Immature natural killer cell (primary cell): Measurements from ENCODE around the gene NFYC. TPM values are rescaled to one million over a fixed set of nuclear protein-coding genes. Genes with fewer than 3 reads are reported as not detected.

Source experiments
- DNase-seq, 3 donors: peaks; one replicate each; pipeline ENCODE4 v3.0.0; 2022; ENCODE audit warnings: mixed read lengths in 1 of 3
- H3K27ac Mint-ChIP-seq, 6 donors: one replicate each; pipeline ENCODE4 v1.8.0; 2020; ENCODE audit warnings: mixed read lengths in 6 of 6, mild to moderate bottlenecking in 5 of 6, inconsistent platforms in 4 of 6, moderate library complexity in 3 of 6
- H3K27me3 Mint-ChIP-seq, 3 donors: one replicate each; pipeline ENCODE4 v1.8.0; 2020 to 2021; ENCODE audit warnings: low read depth in 3 of 3, mild to moderate bottlenecking in 3 of 3, mixed read lengths in 3 of 3, moderate library complexity in 3 of 3, inconsistent platforms in 1 of 3
- H3K36me3 Mint-ChIP-seq, 3 donors: one replicate each; pipeline ENCODE4 v1.8.0; 2020; ENCODE audit warnings: mixed read lengths in 3 of 3, inconsistent platforms in 2 of 3, mild to moderate bottlenecking in 2 of 3
- H3K4me1 Mint-ChIP-seq, 2 donors: one replicate each; pipeline ENCODE4 v1.8.0; 2020; ENCODE audit warnings: inconsistent platforms in 2 of 2, mild to moderate bottlenecking in 2 of 2, mixed read lengths in 2 of 2, moderate library complexity in 1 of 2
- H3K4me3 Mint-ChIP-seq, 5 donors: one replicate each; pipeline ENCODE4 v1.8.0; 2020; ENCODE audit warnings: mild to moderate bottlenecking in 5 of 5, mixed read lengths in 5 of 5, inconsistent platforms in 3 of 5, moderate library complexity in 3 of 5
- H3K9me3 Mint-ChIP-seq, 6 donors: one replicate each; pipeline ENCODE4 v1.8.0; 2020; ENCODE audit warnings: mild to moderate bottlenecking in 6 of 6, mixed read lengths in 6 of 6, inconsistent platforms in 4 of 6, moderate library complexity in 3 of 6
- polyA plus RNA-seq, 3 donors: library from polyadenylated mRNA; unstranded; fragments of 300-500 nt; fragmentation: Illumina TruSeq; gene quantifications; one replicate each; pipeline ENCODE4 v1.2.3, GENCODE V29; 2021

NFYC gene
- polyA plus RNA-seq, 3 donors from 2014 or later = 33.8 to 66.0 (median 53.4) TPM

- Mint-ChIP-seq H3K4me3 (no peak overlapping the region), H3K9me3 (no peaks in the 10 kb centered on the region), H3K27me3 (peaks cover 0 to 7% (median 4%) of the 10 kb centered on the region in 3 donors), H3K4me1 (peaks cover 0 to 7% of the 10 kb centered on the region in 2 donors), H3K27ac (no peak overlapping the region), H3K36me3 (no peaks in the 10 kb centered on the region)
- DNase-seq = no peak
Observed at GRCh38 chr1:40792036-40792435, 100.5 kb downstream of the NFYC start.

DNA sequence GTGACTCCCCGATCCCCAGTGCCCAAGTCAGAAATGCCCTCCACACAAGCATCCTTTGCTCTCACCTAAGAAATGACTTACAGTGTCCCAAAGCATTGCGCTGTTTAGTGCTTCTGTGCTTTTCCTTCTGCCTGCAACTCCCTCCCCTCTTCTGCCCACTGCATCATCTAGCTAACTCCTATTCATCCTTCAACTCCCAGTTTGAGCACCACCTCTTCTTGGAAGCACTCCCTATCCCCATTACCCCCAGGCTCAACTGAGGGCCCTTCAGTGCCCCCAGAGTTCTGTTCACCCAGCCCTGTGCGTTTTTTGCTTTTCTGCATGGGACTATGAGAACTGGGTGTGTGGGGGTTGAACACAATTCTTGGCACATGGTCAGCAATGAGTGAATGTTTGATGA lies 102.1 kb downstream of the NFYC start:
- H3K4me3 Mint-ChIP-seq = no peak overlapping the region
- no peak overlapping the region for H3K27ac Mint-ChIP-seq
- H3K9me3 Mint-ChIP-seq = no peaks in the 10 kb centered on the region
- peaks cover 2 to 7% of the 10 kb centered on the region in 2 donors for H3K4me1 Mint-ChIP-seq
- no peaks in the 10 kb centered on the region for H3K36me3 Mint-ChIP-seq
- no peak for DNase-seq
- peaks cover 0 to 6% (median 5%) of the 10 kb centered on the region in 3 donors for H3K27me3 Mint-ChIP-seq

- H3K9me3 Mint-ChIP-seq = no peaks in the 10 kb centered on the region
- H3K36me3 Mint-ChIP-seq = no peaks in the 10 kb centered on the region
- H3K27me3 Mint-ChIP-seq = peaks cover 0 to 6% (median 5%) of the 10 kb centered on the region in 3 donors
- H3K27ac Mint-ChIP-seq = no peak overlapping the region
- peaks cover 2 to 7% of the 10 kb centered on the region in 2 donors for H3K4me1 Mint-ChIP-seq
- H3K4me3 Mint-ChIP-seq = no peak overlapping the region
- DNase-seq = no peak
Observed at GRCh38 chr1:40794048-40794447, 102.5 kb downstream of the NFYC start.

DNA sequence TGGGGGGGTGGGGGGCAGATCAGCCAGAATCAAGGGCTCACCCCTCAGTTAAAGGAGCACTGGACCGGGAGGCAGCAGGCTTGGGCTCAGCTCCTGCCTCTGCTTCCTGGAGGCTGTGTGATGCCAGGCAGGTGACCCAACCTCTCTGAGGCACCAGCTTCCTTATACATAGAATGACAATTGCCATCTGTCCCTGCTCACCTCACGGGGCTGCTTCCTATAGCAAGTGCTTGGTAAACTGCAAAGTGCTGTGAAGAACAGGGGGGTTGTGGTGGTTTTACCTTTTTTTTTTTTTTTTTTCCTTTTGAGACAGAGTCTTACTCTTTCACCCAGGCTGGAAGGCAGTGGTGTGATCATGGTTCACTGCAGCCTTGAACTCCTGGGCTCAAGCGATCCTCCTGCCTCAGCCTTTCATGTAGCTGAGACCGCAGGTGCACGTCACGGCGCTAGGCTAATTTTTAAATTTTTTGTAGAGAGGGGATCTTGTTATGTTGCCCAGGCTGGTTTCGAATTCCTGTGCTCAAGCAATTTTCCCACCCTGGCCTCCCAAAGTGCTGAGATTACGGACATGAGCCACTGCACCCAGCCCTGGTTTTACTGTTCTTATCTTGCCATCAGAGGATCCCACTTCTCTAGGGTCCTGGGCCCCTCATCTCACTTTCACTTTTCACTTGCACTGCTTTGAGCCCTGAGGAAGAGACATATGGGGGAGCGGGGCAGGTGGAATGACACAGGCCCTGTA lies 103.6 kb downstream of the NFYC start:
- no peaks in the 10 kb centered on the region for H3K9me3 Mint-ChIP-seq

GRCh38 chr1:40795811-40796586 lies 104.5 kb downstream of the NFYC start:
- Mint-ChIP-seq H3K4me1 (peaks cover 3 to 13% of the 10 kb centered on the region in 2 donors), H3K27me3 (peaks cover 0 to 5% (median 5%) of the 10 kb centered on the region in 3 donors), H3K36me3 (no peaks in the 10 kb centered on the region), H3K9me3 (no peaks in the 10 kb centered on the region), H3K27ac (no peak overlapping the region), H3K4me3 (no peak overlapping the region)
- no peak for DNase-seq

More for the DNA sequence above, 103.6 kb downstream of the NFYC start:
- Mint-ChIP-seq H3K4me3 (no peak overlapping the region), H3K4me1 (peaks cover 2 to 7% of the 10 kb centered on the region in 2 donors), H3K27ac (no peak overlapping the region), H3K36me3 (no peaks in the 10 kb centered on the region), H3K27me3 (peaks cover 0 to 5% (median 5%) of the 10 kb centered on the region in 3 donors)
- DNase-seq = no peak

- DNase-seq = no peak
- no peak overlapping the region for H3K4me3 Mint-ChIP-seq
- peaks cover 0 to 5% (median 5%) of the 10 kb centered on the region in 3 donors for H3K27me3 Mint-ChIP-seq
- H3K27ac Mint-ChIP-seq = no peak overlapping the region
- H3K36me3 Mint-ChIP-seq = no peaks in the 10 kb centered on the region
- no peaks in the 10 kb centered on the region for H3K9me3 Mint-ChIP-seq
- H3K4me1 Mint-ChIP-seq = peaks cover 14 to 24% of the 10 kb centered on the region in 2 donors
Observed at GRCh38 chr1:40796939-40797667, 105.6 kb downstream of the NFYC start.

DNA sequence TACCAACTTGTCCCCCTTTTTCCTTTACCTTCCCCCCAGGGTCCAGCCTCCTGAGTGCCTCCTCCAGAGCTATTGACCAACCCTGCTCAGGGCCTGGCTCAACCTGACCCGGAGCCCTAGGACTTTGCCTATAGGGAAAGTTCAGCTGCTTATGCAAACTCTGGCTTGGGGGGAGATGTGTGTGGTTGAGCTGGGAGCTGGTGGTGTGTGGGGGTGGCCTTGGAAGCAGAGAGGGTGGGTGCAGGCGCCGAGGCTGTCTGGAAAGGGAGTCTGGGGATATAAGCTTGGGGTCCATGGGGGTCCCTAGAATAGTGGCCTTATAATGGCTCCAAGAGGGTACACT lies 106.1 kb downstream of the NFYC start:
- DNase-seq = no peak
- Mint-ChIP-seq H3K4me3 (peak overlapping the region in 1 of 5 donors; percentile 8), H3K27me3 (peaks cover 0 to 5% (median 3%) of the 10 kb centered on the region in 3 donors), H3K27ac (no peak overlapping the region), H3K9me3 (no peaks in the 10 kb centered on the region), H3K4me1 (peaks cover 15 to 25% of the 10 kb centered on the region in 2 donors), H3K36me3 (no peaks in the 10 kb centered on the region)

DNA sequence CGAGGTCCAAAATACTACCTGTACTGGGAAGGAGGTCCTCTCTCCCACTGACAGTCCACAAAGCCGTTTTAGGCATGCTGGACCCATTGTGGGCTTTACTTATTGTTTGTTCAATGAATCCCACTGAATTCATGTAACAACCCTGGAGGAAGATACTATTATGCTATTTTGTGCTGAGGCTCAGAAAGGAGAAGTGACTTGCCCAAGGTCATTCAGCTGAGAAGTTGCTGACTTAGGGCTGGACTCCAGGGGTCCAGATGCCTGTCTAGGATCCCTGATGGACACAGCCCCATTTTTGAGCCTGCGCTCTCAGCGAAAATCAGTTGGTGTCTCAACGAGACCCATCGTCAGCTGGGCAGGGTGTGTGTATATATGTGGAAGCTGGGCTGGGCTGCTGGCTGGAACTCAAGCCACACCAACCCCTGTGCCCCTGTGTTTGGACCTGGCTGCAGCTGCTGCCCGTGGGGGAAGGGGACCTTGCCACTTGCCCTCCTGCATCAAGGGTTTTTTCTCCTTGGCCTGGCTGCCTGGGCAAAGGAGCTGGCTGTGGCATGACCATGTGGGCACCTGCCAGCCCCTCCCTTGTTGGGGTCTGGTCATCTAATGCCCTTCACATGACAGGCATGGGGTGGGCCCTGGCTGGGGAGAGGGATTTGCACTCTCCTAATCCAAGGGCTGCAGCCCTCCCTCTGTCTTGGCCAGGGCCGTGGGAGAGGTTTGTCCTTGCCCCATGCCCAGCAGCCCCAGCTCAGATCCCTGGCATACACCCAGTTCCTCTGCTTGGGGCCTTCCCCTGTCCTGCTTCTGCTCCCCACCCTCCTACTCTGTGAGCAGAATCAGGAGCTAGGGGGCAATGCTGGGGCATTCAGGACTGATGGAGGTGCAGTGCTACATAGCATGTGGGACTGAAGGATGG lies 107.1 kb downstream of the NFYC start:
- Mint-ChIP-seq H3K27me3 (peaks cover 0 to 5% (median 3%) of the 10 kb centered on the region in 3 donors), H3K4me3 (no peak overlapping the region), H3K4me1 (peaks cover 16 to 25% of the 10 kb centered on the region in 2 donors), H3K27ac (no peak overlapping the region), H3K36me3 (no peaks in the 10 kb centered on the region), H3K9me3 (no peaks in the 10 kb centered on the region)
- DNase-seq = no peak

- H3K27me3 Mint-ChIP-seq = peaks cover 0 to 5% (median 3%) of the 10 kb centered on the region in 3 donors
- H3K4me1 Mint-ChIP-seq = peaks cover 16 to 25% of the 10 kb centered on the region in 2 donors
- H3K36me3 Mint-ChIP-seq = no peaks in the 10 kb centered on the region
- H3K9me3 Mint-ChIP-seq = no peaks in the 10 kb centered on the region
- DNase-seq = no peak
- H3K4me3 Mint-ChIP-seq = no peak overlapping the region
- H3K27ac Mint-ChIP-seq = no peak overlapping the region
Observed at GRCh38 chr1:40799351-40799867, 107.9 kb downstream of the NFYC start.

- Mint-ChIP-seq H3K27ac (peak overlapping the region in 3 of 6 donors; percentile 20 to 73 (median 22)), H3K4me3 (peak overlapping the region; percentile 77 to 84 (median 81)), H3K9me3 (no peaks in the 10 kb centered on the region), H3K27me3 (peaks cover 0 to 3% (median 0%) of the 10 kb centered on the region in 3 donors), H3K36me3 (no peaks in the 10 kb centered on the region), H3K4me1 (peaks cover 16 to 18% of the 10 kb centered on the region in 2 donors)
- DNase-seq = no peak
Observed at GRCh38 chr1:40801742-40802077, 110.2 kb downstream of the NFYC start.

- Mint-ChIP-seq H3K27me3 (peaks cover 0 to 1% (median 0%) of the 10 kb centered on the region in 3 donors), H3K4me3 (peak overlapping the region; percentile 77 to 84 (median 81)), H3K36me3 (no peaks in the 10 kb centered on the region), H3K27ac (peak overlapping the region in 5 of 6 donors; percentile 67 to 85 (median 73)), H3K4me1 (peaks cover 15 to 18% of the 10 kb centered on the region in 2 donors), H3K9me3 (no peaks in the 10 kb centered on the region)
- peak; percentile 82 to 85 (median 85) for DNase-seq
Observed at GRCh38 chr1:40802078-40802741, 110.7 kb downstream of the NFYC start.

DNA sequence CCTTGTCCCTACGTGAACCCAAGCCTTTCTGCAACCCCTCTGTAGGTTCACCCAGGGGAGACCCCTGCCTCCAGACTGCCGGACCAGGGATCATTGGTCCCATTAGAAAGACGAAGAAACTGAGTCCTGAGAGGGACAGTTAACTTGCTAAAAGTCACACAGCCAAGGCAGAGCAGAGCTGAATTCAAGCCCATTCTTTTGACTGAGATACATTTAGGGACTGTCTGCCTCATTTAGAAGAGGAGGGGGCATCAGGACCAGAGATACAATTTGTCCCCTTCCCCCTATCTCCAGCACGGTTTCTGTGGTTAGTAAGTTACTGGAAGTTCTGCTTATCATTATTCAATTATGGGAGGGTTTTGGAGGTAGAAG lies 111.2 kb downstream of the NFYC start:
- Mint-ChIP-seq H3K27me3 (peaks cover 0 to 1% (median 0%) of the 10 kb centered on the region in 3 donors), H3K4me3 (peak overlapping the region; percentile 50 to 75 (median 68)), H3K9me3 (no peaks in the 10 kb centered on the region), H3K4me1 (peaks cover 13 to 18% of the 10 kb centered on the region in 2 donors), H3K27ac (peak overlapping the region; percentile 23 to 85 (median 62)), H3K36me3 (no peaks in the 10 kb centered on the region)
- no peak for DNase-seq
